ENCODE results near the gene MMS19.
A peak's percentile ranks its signal among the peaks of the same experiment; 100 is the strongest.
"Not testable (repeated sequence)": the region's sequence is repeated elsewhere in the genome, so short reads cannot be mapped to it uniquely, and the experiment has no call there.

MMS19 gene

DNA sequence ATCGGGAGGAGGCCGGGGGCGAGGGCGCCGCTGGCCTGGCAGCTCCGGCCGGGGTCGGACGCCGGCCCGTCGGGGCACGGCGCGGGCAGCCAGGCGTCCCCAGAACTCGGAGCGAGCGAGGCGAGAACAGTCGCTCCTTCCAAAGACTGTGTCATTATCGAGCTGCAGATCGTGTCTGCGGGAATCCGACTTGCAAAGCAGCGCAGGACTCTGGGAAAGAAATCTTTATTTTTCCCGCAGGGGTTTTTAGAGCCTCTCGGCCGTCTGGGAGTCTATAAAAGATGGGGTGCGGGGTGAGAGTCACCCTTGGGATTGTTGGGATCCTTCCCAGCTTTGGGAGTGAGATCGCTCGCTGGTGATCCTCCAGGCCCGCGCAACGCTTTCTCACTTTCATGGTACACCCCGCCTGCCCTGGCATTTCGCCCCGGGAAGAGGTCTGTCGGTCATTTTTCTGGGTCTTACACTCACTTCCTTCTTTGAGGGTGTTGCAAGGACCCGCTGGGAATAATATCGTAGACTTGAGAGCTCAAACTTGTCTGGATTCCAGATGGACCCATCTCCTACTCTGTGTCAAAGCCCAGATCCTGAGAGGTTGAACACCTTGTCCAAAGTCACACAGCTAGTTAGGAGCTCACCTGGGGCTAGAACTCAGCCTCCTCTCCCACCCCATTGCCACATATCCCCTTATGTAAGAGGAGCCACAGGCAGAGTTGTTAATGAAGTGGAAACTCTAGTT, 1.5 kb upstream of the MMS19 start:
- DNase-seq (ENCODE audit: low read depth): no peak

DNA sequence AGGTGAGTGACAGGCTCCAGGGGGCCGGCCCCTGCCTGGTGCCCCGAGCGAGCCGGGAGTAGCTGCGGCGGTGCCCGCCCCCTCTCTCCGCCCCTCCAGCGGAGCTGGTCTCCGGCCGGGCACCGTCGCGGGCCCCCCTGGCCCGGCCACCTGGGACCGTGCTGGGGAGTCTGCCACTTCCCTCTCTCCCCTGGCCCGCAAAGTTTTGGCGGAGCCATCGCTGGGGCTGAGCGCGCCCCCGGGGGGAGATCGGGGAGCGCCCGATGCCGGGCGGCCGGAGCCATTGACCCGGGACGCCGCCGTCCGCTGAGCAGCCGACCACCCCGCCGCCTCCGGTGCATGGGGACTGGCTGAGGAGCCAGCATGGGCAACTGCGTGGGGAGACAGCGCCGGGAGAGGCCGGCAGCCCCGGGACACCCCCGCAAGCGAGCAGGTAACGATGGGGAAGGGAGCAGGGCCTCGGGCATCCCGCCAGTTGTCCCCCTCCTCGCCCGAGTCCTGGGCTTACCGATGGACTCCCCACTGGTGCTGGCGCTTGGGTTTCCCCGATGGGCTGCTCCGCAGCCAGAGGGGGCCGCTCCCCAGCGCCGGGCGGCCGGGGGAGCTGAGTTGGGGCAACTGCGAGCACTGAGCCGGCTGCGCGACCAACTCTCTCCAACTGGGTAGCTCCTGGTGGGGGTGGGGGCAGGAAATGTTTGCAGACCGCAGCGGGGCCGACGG, 779 bp upstream of the MMS19 start, which contains the start of gene UBTD1:
Gene UBTD1 (plus strand): TSS at position 84 of the 720 bp plus-strand sequence. CDS start 280 bp downstream, at position 364.
- DNase-seq (ENCODE audit: low read depth): no peak

DNA sequence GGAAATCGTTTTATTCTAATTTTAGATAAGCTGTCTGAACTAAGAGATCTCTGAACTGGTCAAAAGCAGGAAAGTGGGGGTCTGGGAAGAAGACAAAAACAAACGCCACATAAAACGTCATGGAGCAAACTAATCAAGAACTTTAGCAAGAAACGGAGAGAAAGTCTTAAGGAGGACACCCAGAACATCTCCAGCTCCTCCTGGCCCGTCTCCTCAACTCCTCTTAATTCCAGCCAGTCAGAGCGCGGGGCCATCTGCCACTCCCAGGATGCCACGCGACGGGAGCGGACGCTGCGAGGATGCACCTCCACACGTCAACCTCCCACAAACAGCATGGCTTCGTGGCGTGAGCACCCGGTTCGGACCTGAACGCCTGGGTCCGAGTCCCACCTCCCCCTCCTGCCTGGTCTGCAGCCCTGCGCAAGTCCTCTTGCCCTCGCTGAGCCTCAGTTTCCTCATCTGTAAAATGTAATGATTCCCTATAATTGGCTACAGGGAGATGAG, 598 bp downstream of the MMS19 start:
- DNase-seq (ENCODE audit: low read depth): peak; percentile 33

DNA sequence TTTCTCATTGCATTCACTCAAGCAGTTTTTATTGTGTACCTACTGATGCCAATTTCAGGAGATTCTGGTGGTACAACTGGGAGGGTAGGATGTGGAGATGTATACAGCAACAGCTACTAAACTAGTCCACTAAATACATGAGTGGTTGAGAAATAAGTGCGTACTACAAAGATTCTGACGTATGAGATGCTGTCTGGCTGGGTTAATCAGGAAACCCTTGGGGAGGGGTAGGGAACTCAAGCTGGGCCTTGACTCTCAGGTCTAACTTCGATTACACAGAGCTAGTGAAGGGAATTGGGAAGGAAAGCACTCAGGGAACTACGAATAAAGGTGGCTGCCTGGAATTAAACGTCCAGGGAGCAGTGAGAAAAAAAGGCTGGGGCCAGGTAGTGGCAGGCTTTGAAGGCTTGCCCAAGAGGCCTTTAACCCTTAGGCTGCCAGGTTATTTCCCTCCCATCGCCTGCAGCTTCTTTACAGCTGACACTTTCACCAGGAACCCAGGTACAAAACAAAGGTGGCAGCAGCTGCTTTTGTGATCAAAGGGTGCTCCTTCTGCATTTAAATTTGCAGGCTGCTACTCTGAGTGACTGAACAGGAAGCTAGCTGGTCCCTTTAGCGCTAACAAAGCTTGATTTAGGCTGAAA, 3.2 kb downstream of the MMS19 start:
- no peak for DNase-seq (ENCODE audit: low read depth)

DNA sequence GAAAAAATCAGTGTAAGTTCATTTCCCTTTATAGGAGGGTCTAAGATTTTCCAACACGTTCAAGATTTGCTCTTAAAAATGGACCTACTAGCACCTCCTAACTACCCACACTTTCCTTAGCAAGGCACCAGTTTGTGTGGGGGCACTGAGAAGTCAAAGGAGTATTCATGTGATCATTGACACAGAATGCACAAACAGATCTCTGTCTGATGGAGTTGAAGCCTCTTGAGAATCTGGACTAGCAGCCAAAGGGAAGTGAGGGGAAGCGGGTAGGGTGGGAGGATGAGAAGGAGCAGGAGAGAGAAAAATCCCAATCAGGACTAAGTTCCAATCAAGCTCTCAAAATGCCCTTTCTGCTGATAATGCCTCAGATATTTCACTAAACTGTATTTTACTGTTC, 4.1 kb downstream of the MMS19 start:
- DNase-seq (ENCODE audit: low read depth): no peak

DNA sequence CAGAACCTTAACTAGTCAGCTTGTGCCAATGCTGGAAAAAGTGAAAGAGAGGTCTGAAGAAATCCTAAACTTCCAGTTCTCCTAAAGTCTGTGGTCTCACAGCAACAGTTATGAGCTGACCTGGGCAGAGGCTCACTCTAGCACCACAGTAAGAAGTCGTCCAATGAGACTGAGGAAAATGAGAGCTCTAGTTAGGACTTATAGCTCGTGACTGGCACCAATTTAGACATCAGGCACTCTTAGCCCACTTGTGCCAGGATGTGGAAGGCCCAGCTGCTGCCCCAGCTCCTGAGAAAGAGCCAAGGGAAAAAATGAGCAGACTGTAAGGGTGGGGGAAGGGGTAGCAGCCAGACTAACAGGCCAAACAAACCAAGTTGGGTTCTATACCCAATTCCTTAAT, 7.6 kb downstream of the MMS19 start:
- no peak for DNase-seq (ENCODE audit: low read depth)

DNA sequence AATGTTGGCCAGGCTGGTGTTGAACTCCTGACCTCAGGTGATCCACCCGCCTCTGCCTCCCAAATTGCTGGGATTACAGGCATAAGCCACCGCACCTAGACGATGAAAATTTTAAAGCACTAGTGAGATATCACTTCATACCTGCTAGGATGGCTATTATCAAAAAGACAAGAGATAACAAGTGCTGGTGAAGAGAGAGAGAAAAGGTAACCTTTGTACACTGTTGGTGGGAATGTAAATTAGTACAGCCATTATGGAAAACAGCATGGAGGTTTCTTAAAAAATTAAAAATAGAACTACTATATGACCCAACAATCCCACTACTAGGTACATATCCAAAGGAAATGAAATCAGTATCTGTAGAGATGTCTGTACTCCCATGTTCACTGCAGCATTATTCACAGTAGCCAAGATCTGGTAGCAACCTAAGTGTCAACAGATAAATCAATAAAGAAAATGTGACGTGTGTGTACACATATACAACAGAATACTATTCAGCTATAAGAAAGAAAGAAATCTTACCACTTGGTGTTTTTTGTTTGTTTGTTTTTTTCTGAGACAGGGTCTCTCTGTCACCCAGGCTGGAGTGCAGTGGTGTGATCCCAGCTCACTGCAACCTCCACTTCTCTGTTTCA, 12.5 kb downstream of the MMS19 start:
- no peak for DNase-seq (ENCODE audit: low read depth)

DNA sequence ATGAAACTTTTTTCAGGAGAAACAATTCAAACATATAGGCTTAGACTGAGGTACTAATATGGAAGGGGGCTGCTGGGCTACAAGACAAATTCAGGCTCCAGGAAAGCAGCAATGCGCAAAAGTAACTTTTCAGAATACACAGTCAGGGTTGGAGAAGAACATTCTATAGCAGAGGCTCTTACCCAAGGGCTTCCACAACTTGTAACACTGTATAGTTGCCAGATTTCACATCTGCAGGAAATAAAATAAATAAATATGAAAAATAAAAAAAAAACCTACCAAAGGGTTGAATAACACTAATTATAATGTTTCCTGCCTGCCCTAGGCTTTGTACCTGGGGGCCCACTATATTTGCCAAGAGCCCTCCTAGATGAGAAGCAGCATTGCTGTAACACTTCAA, 14.3 kb downstream of the MMS19 start:
- no peak for DNase-seq (ENCODE audit: low read depth)

DNA sequence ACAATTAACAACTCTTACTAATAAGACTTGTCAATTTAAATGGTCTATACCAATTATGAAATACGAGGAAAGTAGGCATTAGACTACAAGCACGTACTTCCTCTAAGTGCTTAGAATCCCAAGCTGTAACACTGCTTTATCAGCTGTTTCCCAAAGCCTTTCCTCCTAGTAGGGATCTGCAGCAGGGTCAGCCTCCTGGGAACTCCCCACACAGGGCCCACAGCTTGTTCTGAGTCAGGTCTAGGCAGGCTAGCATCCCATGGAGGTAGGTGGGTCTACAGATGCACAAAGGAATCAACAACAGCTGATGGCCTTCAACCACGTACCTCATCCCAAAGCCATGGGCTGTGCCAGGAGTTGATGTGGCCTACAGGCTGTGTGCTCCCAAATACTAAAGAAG, 14.7 kb downstream of the MMS19 start:
- DNase-seq (ENCODE audit: low read depth): no peak

DNA sequence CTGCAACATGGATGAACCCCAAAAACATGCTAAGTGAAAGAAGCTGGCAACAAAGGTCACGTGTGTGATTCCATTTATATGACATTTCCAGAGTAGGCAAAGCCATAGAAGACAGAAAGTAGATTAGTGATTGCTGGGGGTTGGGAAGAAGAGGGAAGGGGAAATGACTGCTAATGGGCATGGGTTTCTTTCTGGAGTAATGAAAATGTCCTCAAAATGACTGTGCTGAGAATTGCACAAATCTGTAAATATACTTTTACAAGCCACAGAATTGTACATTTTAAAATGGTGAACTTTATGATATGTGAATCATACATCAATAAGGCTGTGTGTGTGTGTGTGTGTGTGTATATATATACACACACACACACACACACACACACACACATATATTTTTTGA, 15.8 kb downstream of the MMS19 start:
- no peak for DNase-seq (ENCODE audit: low read depth)

DNA sequence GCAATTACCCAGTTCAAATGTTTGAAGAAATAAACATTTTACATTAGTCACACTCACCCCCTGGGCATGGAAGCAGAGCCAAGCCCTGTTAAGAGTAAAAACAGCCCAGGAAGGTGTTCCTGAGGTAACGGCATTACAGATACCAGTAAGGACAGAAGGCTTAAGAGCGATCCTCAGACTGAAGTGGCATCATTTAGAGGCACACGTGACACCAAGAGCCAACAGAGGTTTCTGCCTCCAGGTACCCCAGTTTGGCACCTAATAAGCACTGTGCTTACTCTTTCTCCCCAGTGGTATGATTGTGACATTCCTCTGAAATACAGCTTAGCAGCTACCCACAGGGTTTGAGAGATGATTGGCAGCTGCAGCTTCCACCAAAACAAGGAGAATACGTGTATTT, 17.2 kb downstream of the MMS19 start:
- DNase-seq (ENCODE audit: low read depth): no peak

DNA sequence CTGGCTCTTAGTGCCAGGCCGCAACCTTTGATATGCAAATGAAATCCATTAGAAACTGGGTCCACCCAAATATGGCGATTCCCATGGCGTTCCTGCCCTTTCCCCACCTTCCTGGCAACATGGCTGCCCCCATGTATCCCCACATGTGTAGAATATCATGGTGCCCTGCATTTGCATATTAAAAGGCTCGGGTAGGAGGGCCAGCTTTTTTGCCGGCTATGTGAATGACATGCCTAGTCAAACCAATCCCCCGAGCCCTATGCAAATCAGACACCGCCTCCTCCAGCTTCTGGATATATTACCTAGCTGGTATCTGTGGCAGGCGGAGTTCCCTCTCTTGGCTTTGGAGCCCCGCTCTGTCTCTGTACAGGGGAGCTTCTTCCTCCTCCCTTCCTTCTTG, 18.3 kb downstream of the MMS19 start:
- no peak for DNase-seq (ENCODE audit: low read depth)

DNA sequence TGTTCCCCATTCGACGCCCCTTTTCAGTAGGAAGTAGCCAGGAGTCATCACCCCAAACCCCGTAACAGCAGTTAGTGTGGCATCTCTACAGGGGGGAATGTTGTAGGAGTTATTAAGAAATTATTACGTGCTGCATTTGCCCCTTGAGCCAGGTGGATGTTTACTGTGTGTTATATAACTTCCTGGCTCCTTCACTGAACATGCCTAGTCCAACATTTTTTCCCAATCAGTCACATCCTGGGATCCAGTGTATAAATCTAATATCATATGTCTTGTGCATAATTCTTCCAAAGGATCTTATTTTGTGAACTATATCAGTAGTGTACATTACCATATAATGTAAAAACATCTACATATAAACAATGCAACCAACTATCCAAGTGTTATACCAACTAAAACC, 18.8 kb downstream of the MMS19 start:
- not testable (repeated sequence) for DNase-seq (ENCODE audit: low read depth)

DNA sequence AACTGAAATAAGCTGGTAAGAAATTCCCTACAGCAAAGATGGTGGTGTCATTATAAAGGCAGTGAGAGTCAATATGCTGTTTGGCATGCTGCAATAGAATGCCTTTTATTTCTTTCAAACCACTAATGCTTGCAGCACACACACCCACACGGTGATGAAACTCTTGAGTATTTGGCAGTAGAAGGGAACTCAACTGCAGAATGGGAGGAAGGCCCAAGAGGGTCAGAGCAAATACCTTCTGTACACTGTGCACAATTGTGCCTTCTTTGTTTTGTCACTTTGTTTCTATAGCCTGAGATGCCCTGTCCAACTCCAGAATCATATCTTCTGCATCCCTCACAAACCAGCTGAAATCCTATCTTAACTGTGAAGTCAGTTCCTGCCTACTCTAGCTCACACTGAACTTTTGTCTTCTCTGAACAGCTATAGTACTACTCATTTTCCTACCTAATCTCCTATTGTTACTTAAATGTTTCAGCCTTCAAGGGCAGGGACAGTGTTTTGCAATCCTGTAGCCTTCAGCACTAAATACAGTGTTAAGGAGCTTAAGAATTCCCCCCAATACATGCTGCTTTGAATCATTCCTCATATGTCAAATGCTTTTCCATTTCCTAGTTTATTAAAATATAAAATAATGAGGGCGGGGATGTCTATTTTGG, 22.2 kb downstream of the MMS19 start:
- DNase-seq (ENCODE audit: low read depth): no peak

DNA sequence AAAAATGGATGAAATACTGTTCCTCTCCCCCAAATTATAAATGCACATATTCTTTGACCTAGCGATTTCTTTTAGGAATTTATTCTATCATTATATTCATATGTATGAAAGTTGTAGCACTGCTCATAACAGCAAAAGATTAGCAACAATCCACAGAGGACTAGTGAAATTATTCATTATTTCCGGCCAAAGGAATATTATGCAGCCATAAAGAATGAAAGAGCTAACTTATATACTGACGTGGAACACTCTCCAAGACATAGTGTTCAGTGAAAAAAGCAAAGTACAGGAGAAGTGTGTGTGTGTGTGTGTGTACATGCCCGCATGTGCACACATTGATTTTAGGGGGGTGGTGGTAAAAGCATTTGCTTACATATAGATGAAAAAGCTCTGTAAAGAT, 23.3 kb downstream of the MMS19 start:
- no peak for DNase-seq (ENCODE audit: low read depth)

DNA sequence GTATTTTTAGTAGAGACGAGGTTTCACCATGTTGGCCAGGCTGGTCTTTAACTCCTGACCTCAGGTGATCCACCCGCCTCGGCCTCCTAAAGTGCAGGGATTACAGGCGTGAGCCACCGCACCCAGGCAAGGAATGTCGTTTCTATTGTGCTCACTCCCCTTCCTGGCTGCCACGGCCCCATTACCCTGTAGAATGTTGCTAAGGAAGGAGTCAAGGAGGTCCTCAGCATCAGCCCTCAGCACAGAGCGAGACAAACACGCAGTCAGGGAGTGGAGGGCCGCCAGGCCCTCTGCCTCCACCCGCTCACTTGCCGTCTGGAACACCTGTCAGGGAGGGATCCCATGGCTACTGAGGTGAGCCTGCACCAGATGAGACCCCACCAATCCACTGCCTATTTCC, 29.4 kb downstream of the MMS19 start:
- not testable (repeated sequence) for DNase-seq (ENCODE audit: low read depth)

DNA sequence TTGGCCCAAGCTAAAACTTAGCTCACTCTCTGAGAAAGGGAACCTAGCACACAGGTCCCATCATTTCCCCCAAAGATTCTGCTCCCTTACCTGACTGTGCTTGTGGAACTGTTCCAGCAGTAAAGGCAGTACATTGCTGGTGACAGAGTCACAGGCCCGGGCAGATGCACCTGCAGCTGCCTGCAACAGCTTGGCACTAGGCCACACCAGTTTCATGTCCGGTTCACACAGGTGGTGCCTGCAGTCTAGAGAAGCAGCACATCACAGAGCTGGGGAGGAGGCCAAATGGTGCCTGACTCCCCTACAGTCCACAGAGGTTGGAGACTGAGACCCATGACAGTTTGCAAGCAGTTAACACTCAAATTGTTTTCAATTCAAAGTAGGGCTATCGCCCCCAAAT, 30.1 kb downstream of the MMS19 start:
- DNase-seq (ENCODE audit: low read depth): no peak

DNA sequence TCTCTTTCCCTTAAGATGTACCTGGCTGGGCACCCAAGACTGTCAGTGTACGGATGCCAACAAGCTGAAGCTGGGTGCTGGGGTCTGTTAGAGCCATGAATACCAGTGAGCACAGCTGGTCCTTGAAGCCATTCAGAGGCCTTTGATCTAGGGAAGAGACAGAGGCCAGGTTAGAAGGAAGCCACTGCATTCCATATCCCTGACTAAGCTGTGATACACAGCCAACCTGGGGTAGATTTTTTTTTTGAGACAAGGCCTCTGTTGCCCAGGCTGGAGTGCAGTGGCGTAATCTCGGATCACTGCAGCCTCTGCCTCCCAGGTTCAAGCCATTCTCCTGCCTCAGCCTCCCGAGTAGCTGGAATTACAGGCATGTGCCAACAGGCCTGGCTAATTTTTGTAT, 31.5 kb downstream of the MMS19 start:
- no peak for DNase-seq (ENCODE audit: low read depth)

DNA sequence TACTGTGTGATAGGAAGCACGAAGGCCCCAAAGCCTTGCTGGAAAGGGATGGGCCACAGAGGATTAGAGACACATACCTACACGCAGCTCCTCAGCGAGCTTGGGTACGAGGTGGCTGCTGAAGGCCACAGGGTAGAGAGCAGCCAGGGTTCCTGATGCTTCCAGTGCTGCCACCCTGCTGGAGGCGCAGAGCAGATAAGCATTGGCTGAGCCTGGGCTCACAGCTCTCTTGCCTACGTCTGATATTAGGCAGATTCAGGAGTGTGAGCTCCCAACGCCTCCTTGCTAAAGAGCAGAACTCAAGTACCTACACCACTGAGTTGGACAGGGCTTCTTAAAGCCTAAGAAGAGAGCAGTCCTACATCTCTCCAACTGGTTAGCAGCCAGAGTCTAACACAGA, 32.2 kb downstream of the MMS19 start:
- DNase-seq (ENCODE audit: low read depth): no peak

DNA sequence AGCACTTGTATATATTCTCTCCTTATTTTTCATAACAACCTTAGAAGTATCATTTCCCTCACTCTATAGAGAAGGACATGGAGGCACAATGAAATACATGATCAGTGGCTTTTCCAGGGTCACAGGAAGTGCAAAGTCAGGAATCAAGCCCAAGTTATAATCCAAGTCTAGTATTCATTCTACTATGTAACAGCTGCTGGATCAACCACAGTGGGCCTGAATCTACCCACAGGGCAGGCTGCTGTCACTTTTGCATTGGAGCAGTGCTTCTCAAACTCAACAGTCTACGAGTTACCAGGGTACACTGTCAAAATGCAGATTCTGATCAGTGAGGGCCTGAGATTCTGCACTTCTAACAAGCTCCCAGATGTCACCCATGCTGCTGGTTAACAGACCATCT, 34.0 kb downstream of the MMS19 start:
- no peak for DNase-seq (ENCODE audit: low read depth)

DNA sequence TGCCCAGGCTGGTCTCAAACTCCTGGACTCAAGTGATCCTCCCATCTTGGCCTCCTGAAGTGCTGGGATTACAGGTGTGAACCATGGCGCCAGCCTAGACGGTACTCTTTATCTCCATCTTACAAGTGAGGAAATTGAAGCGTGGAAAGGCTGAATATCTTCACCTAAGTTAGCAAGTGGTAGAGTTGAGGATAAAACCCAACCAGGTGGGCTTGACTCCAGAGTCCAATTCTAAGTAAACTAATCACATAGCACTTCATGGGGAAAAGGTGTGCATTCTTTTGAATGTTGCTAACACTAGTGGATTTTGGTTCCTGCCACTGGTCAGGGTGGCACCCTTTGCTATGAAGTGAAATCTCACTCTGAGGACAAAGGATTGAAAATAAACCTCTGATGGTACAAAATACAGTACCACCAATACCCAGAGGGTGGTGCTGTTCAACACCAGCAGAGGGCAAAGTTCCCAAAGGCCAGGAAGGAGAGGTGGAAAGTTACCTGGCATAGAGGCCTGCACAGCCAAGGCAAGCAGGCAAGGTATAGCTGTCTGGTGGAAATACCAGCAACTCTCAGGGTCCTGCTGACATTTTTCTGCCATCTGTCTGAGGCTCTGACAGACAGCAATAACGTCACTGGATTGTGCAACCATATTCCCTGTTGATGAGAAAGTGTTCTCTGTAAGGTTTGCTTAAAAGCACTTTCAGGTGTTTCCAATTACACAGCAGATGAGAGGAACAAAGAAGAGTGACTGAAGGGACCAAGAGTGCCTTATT, 34.7 kb downstream of the MMS19 start:
- DNase-seq (ENCODE audit: low read depth): no peak

All from stimulated activated CD8-positive, alpha-beta memory T cell treated with anti-CD3 and anti-CD28 coated beads, Interleukin-12 subunit alpha, Interleukin-12 subunit beta, amount 100 ng/mL, for 1 hour (primary cell).